ENCODE measurements around the gene FAT1.

DNA sequence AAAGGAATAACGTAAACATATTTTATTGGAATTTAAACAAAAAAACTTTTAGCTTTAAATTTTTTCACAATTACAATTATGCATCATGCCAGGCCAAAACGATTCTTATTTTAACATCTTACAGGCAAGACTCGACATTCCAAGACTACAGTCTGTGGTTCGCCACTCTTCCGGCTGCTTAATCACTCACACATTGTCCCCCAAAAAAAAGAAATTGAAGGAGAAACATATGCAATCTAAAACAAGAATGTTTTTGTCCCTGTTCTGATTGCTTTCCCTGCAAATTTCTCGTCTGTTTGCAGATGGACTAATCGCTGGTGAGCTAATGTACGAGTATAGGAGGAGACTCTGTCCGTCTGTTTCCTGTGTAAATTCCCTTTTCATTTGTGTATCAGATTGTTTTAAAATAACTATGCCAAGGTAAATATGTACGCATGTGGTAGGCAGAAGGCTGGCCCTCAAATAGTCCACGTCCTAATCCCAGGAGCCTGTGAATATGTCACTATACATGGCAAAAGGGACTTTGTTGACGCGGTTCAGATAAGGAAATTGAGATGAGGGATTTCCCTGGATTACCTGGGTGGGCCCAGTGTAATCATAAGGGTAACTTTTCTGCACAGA lies 130.6 kb downstream of the FAT1 start:
- TF ChIP-seq, protein P1, sequence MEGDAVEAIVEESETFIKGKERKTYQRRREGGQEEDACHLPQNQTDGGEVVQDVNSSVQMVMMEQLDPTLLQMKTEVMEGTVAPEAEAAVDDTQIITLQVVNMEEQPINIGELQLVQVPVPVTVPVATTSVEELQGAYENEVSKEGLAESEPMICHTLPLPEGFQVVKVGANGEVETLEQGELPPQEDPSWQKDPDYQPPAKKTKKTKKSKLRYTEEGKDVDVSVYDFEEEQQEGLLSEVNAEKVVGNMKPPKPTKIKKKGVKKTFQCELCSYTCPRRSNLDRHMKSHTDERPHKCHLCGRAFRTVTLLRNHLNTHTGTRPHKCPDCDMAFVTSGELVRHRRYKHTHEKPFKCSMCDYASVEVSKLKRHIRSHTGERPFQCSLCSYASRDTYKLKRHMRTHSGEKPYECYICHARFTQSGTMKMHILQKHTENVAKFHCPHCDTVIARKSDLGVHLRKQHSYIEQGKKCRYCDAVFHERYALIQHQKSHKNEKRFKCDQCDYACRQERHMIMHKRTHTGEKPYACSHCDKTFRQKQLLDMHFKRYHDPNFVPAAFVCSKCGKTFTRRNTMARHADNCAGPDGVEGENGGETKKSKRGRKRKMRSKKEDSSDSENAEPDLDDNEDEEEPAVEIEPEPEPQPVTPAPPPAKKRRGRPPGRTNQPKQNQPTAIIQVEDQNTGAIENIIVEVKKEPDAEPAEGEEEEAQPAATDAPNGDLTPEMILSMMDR (conservative IDR thresholded peaks at IDR 0.05; ENCODE audit: low read depth, low read length) = no peak
- TF ChIP-seq EZH2 (IDR thresholded peaks at IDR 0.05; ENCODE audit: borderline replicate concordance, low read depth, low read length, poor library complexity, severe bottlenecking) = no peak

Data from A673 (cell line).